ENCODE results near the gene PPP1R37.

GRCh38 chr19:45094707-45095106, 1.7 kb downstream of the PPP1R37 start:
- TF ChIP-seq REST (IDR thresholded peaks at IDR 0.05; ENCODE audit: insufficient read depth in 1 of 2, low read depth in 2 of 2, low read length in 2 of 2) = no peak
- TF ChIP-seq SIN3A (IDR thresholded peaks at IDR 0.05; ENCODE audit: borderline replicate concordance, insufficient read depth, low read length) = no peak
- no peak for TF ChIP-seq TAF1 (IDR thresholded peaks at IDR 0.05; ENCODE audit: borderline replicate concordance, insufficient read depth, low read length)
- TF ChIP-seq POLR2AphosphoS5 (IDR thresholded peaks at IDR 0.05; ENCODE audit: low read depth, low read length) = no peak
- TF ChIP-seq FOXP2 (optimal IDR thresholded peaks at IDR 0.05; ENCODE audit: borderline replicate concordance, extremely low read depth, extremely low read length, insufficient read depth) = no peak
